IMR-90 (cell line): ENCODE data around the gene COLEC11. TPM values are rescaled to one million over a fixed set of nuclear protein-coding genes. Genes with fewer than 3 reads are reported as not detected.

ENCODE experiments used
- ATAC-seq: fragments of 200-7000 bp; cut with Tn5 transposase; 2 replicates; pipeline ENCODE4 v1.9.1; 2020; ENCODE audit warnings: low read depth, mild to moderate bottlenecking, moderate library complexity
- BruUV-seq: library from RNA; stranded (reverse); fragments of 400-500 nt; replicated peaks from 2 replicates; lab custom pipeline; 2021; lab: Mats Ljungman, UMichigan
- CTCF ChIA-PET: fragments of 300-600 bp; formaldehyde crosslinking; extraction: SDS; loops from one replicate; lab custom pipeline; 2021; ENCODE audit warnings: antibody characterized with exemption; lab: Yijun Ruan, JAX
- POLR2A ChIA-PET: fragments of 300-600 bp; sonication (Branson Sonifier 250); formaldehyde crosslinking; loops from one replicate; lab custom pipeline; 2022; ENCODE audit warnings: antibody characterized with exemption; ENCODE audit not compliant: unreplicated experiment; lab: Charles Lee
- DNase-seq: peaks from one replicate; pipeline ENCODE4 v3.0.0; 2013
- H2AFZ ChIP-seq: replicated peaks from 2 replicates; pipeline ENCODE3; 2013; ENCODE audit warnings: low read length, mild to moderate bottlenecking; ENCODE audit not compliant: poor library complexity
- H2AK5ac ChIP-seq: 2 replicates; pipeline ENCODE4 v1.6.1; 2013; ENCODE audit warnings: low read depth, low read length, inconsistent platforms
- H2AK9ac ChIP-seq: replicated peaks from 2 replicates; pipeline ENCODE3; 2013; ENCODE audit warnings: mild to moderate bottlenecking, low read depth, low read length, moderate library complexity; ENCODE audit not compliant: poor library complexity
- H2BK120ac ChIP-seq: 2 replicates; pipeline ENCODE4 v1.6.1; 2013; ENCODE audit warnings: low read depth, low read length, inconsistent platforms
- H2BK15ac ChIP-seq: 3 replicates; pipeline ENCODE4 v1.6.1; 2013; ENCODE audit warnings: low read depth, low read length, inconsistent platforms
- H2BK20ac ChIP-seq: 2 replicates; pipeline ENCODE4 v1.6.1; 2013; ENCODE audit warnings: low read depth, mild to moderate bottlenecking, inconsistent platforms, low read length, moderate library complexity
- H2BK5ac ChIP-seq: 2 replicates; pipeline ENCODE4 v1.6.1; 2013; ENCODE audit warnings: mild to moderate bottlenecking, low read depth, low read length, inconsistent platforms; ENCODE audit not compliant: poor library complexity, severe bottlenecking
- H3K14ac ChIP-seq: replicated peaks from 2 replicates; pipeline ENCODE4 v1.6.1; 2013; ENCODE audit warnings: low read depth, low read length, inconsistent platforms
- H3K18ac ChIP-seq: 2 replicates; pipeline ENCODE4 v1.6.1; 2013; ENCODE audit warnings: low read depth, low read length, control low read depth
- H3K23ac ChIP-seq: 2 replicates; pipeline ENCODE4 v1.6.1; 2013; ENCODE audit warnings: low read depth, low read length, inconsistent platforms
- H3K27ac ChIP-seq: 2 replicates; pipeline ENCODE4 v1.5.1; 2013; ENCODE audit warnings: mild to moderate bottlenecking, control low read depth, low read length; ENCODE audit not compliant: insufficient read depth
- H3K27me3 ChIP-seq: 2 replicates; pipeline ENCODE4 v1.6.1; 2013; ENCODE audit warnings: low read length; ENCODE audit not compliant: control insufficient read depth, insufficient read depth
- H3K36me3 ChIP-seq: 2 replicates; pipeline ENCODE4 v1.6.1; 2013; ENCODE audit warnings: low read length, mixed read lengths; ENCODE audit not compliant: control insufficient read depth, insufficient read depth
- H3K4ac ChIP-seq: 2 replicates; pipeline ENCODE4 v1.6.1; 2013; ENCODE audit warnings: low read depth, low read length, inconsistent platforms
- H3K4me1 ChIP-seq: 2 replicates; pipeline ENCODE4 v1.6.1; 2013; ENCODE audit warnings: low read length, mixed read lengths; ENCODE audit not compliant: control insufficient read depth, insufficient read depth
- H3K4me2 ChIP-seq: 2 replicates; pipeline ENCODE4 v1.6.1; 2013; ENCODE audit warnings: low read depth, mild to moderate bottlenecking, control low read depth, low read length, moderate library complexity
- H3K4me3 ChIP-seq: 2 replicates; pipeline ENCODE4 v1.5.1; 2013; ENCODE audit warnings: low read depth, mild to moderate bottlenecking, control low read depth, low read length, moderate library complexity; ENCODE audit not compliant: insufficient read depth
- H3K56ac ChIP-seq: 2 replicates; pipeline ENCODE4 v1.6.1; 2013; ENCODE audit warnings: low read length, inconsistent platforms; ENCODE audit not compliant: insufficient read depth; ENCODE audit errors: extremely low read depth
- H3K79me1 ChIP-seq, 2 experiments: 2 replicates each; pipeline ENCODE4 v1.6.1; 2013; ENCODE audit warnings: low read length in 2 of 2, inconsistent platforms in 1 of 2, low read depth in 1 of 2
- H3K9ac ChIP-seq: 2 replicates; pipeline ENCODE4 v1.6.1; 2013; ENCODE audit warnings: low read depth, low read length, control low read depth
- H3K9me1 ChIP-seq: 2 replicates; pipeline ENCODE4 v1.6.1; 2013; ENCODE audit warnings: low read length, inconsistent platforms; ENCODE audit not compliant: insufficient read depth
- H3K9me3 ChIP-seq: 2 replicates; pipeline ENCODE4 v1.6.1; 2013; ENCODE audit warnings: low read length; ENCODE audit not compliant: control insufficient read depth, insufficient read depth
- H4K20me1 ChIP-seq: 2 replicates; pipeline ENCODE4 v1.6.1; 2013; ENCODE audit warnings: low read length, inconsistent platforms; ENCODE audit not compliant: insufficient read depth
- H4K5ac ChIP-seq: 2 replicates; pipeline ENCODE4 v1.6.1; 2013; ENCODE audit warnings: mild to moderate bottlenecking, low read depth, low read length, control low read depth
- H4K8ac ChIP-seq, 2 experiments: 2 replicates each; pipeline ENCODE4 v1.6.1; 2013; ENCODE audit warnings: low read depth in 2 of 2, low read length in 2 of 2, control low read depth in 1 of 2, inconsistent platforms in 1 of 2
- H4K91ac ChIP-seq: 2 replicates; pipeline ENCODE4 v1.6.1; 2013; ENCODE audit warnings: low read depth, low read length, inconsistent platforms; ENCODE audit not compliant: insufficient read depth
- CEBPB ChIP-seq: IDR thresholded peaks from 2 replicates; pipeline ENCODE4 v1.6.1; 2012; ENCODE audit warnings: low read depth, low read length, improper control_type of control experiment
- CHD1 ChIP-seq: IDR thresholded peaks from 2 replicates; pipeline ENCODE4 v1.6.1; 2012; ENCODE audit warnings: low read depth, low read length, improper control_type of control experiment
- CTCF ChIP-seq: conservative IDR thresholded peaks from 2 replicates; pipeline ENCODE4 v1.5.1; 2012; ENCODE audit warnings: mild to moderate bottlenecking, low read depth, low read length, improper control_type of control experiment
- FOS ChIP-seq: fragments of 150-350 bp; IDR thresholded peaks from 2 replicates; pipeline ENCODE4 v1.6.1; 2016; ENCODE audit warnings: low read depth, low read length
- MAZ ChIP-seq: IDR thresholded peaks from 2 replicates; pipeline ENCODE4 v1.6.1; 2012; ENCODE audit warnings: low read depth, mild to moderate bottlenecking, low read length, improper control_type of control experiment, moderate library complexity, borderline replicate concordance
- MXI1 ChIP-seq: IDR thresholded peaks from 2 replicates; pipeline ENCODE4 v1.6.1; 2012; ENCODE audit warnings: low read depth, mild to moderate bottlenecking, low read length, moderate library complexity, borderline replicate concordance
- NFE2L2 ChIP-seq: fragments of 150-350 bp; IDR thresholded peaks from 2 replicates; pipeline ENCODE4 v1.6.1; 2016; ENCODE audit warnings: low read depth, mild to moderate bottlenecking, low read length
- RAD21 ChIP-seq: IDR thresholded peaks from 2 replicates; pipeline ENCODE4 v1.6.1; 2012; ENCODE audit warnings: low read length, improper control_type of control experiment
- RCOR1 ChIP-seq: IDR thresholded peaks from 2 replicates; pipeline ENCODE4 v1.6.1; 2012; ENCODE audit warnings: mild to moderate bottlenecking, low read length, improper control_type of control experiment; ENCODE audit not compliant: insufficient replicate concordance
- RFX5 ChIP-seq: IDR thresholded peaks from 2 replicates; pipeline ENCODE4 v1.8.0; 2012; ENCODE audit warnings: low read depth, mild to moderate bottlenecking, low read length, moderate library complexity
- SMC3 ChIP-seq: fragments of 150-350 bp; IDR thresholded peaks from 2 replicates; pipeline ENCODE4 v1.6.1; 2016; ENCODE audit warnings: low read depth, mild to moderate bottlenecking, antibody characterized with exemption, low read length, moderate library complexity
- USF2 ChIP-seq: fragments of 150-350 bp; IDR thresholded peaks from 2 replicates; pipeline ENCODE4 v1.6.1; 2017; ENCODE audit warnings: mild to moderate bottlenecking, antibody characterized with exemption, low read length, low read depth
- WGBS, 2 experiments: methylation state at CpG; one replicate each; pipeline versions ENCODE4 v1.1.5 to v1.1.7; 2013; ENCODE audit warnings: missing lambda C conversion rate in 2 of 2; ENCODE audit not compliant: insufficient read length in 1 of 2; ENCODE audit errors: extremely low coverage in 2 of 2; 5-methylcytosine and 5-hydroxymethylcytosine counted together
- dilution Hi-C: fragments of 300-500 bp; cut with HindIII; formaldehyde crosslinking; loops from one replicate; pipeline ENCODE4 v1.14.3; 2018; ENCODE audit warnings: low sequenced_read_pairs; ENCODE audit not compliant: unreplicated experiment
- in situ Hi-C: fragments of 300-500 bp; cut with MboI; formaldehyde crosslinking; loops from 3 replicates; pipeline ENCODE4 v1.14.3; 2019; ENCODE audit warnings: low sequenced_read_pairs, inconsistent platforms, mixed read lengths
- intact Hi-C: fragments of 100-400 bp; cut with micrococcal nuclease; formaldehyde crosslinking; loops from 2 replicates; pipeline ENCODE4 v1.10.0; 2022
- polyA plus RNA-seq, 3 experiments: library from polyadenylated mRNA; depleted of rRNA; stranded (reverse); fragments of >200 nt; gene quantifications; 2 replicates each; pipeline ENCODE4 v1.2.3, GENCODE V29; 2012; ENCODE audit warnings: low replicate concordance in 1 of 3
- total RNA-seq: library from RNA; depleted of rRNA; stranded (reverse); fragments of >200 nt; gene quantifications from 2 replicates; pipeline ENCODE4 v1.2.3, GENCODE V29; 2012

The COLEC11 gene
- total and polyA plus RNA-seq, 2 of the 4 experiments (the other 2 are of a cell fraction): under 0.01 to 0.24 TPM

DNA sequence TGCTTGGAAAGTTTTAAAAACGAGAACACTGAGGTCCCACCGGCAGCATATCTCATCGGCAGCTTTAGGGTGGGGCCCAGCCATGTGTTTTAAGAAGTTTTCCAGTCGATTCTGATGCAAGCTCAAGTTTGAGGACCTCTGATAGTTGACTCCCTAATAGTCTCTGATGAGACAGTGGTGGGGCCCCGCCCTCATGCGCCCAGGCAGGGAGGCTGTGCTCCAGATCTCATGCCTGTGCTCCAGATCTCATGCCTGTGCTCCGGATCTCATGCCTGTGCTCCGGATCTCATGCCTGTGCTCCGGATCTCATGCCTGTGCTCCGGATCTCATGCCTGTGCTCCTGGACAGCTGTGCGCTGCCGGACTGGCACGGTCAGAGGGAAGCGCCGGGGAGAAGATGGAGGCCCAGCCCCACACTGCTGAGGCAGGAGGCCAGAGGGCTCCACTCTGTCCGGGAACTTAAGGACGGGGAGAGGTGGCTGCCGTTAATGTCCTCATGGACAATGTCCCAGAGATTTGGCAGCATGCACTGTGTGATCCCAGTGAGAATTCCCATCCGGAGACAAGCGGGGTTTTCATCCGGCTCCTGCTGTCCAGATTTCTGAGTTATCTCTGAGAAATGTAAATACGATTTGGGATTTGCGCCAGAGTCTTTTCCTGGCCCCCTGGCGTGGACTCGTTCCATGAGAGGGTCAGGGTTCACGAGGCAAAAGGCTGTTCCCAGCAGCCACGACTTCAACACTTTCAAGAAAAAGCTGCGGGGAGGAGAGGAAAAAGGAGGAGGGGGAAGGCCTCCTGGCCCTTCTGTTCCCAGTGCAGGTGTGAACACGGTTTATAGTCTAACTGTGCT lies 9.4 kb upstream of the COLEC11 start:
- Histone ChIP-seq H3K9ac (peak overlapping the region; percentile 79), H3K14ac (peak overlapping the region; percentile 72), H3K27me3 (no peaks in the 10 kb centered on the region), H4K20me1 (peaks cover 8% of the 10 kb centered on the region), H4K5ac (peak overlapping the region; percentile 85), H3K27ac (peak overlapping the region; percentile 82), H3K4me1 (peaks cover 21% of the 10 kb centered on the region), H3K4me2 (peak overlapping the region; percentile 64), H4K91ac (peak overlapping the region; percentile 92), H3K9me3 (no peaks in the 10 kb centered on the region), H3K18ac (peak overlapping the region; percentile 84), H3K23ac (peak overlapping the region; percentile 84), H3K36me3 (peaks cover 16% of the 10 kb centered on the region), H3K9me1 (peaks cover 12% of the 10 kb centered on the region), H3K56ac (peak overlapping the region; percentile 92), H2AK9ac (peak overlapping the region; percentile 19), H2BK5ac (peak overlapping the region; percentile 90), H3K4me3 (peak overlapping the region; percentile 20), H2BK20ac (peak overlapping the region; percentile 96), H2AK5ac (peak overlapping the region; percentile 77), H2BK15ac (peak overlapping the region; percentile 98; the same call in 2 of the 3 replicates), H3K4ac (peak overlapping the region; percentile 98), H3K79me1 (peaks cover 21 to 47% of the 10 kb centered on the region in 2 experiments), H2BK120ac (peak overlapping the region; percentile 91), H4K8ac (peak overlapping the region; percentile 85 to 99), H2AFZ (peak overlapping the region; percentile 92)
- ATAC-seq (peak; percentile 69), DNase-seq (peak; percentile 95)
- no peak for TF ChIP-seq SMC3
- no peak for TF ChIP-seq NFE2L2
- 0 out of 2 replicates have a peak, but pooled peaks have one; percentile 63 for TF ChIP-seq CHD1
- peak; percentile 63; the same call in 1 of the 2 replicates for TF ChIP-seq FOS
- no peak for TF ChIP-seq RAD21
- TF ChIP-seq RCOR1: peak; percentile 71
- peak; percentile 18; the same call in 1 of the 2 replicates for TF ChIP-seq CEBPB
- TF ChIP-seq MXI1: peak; percentile 68; the same call in 1 of the 2 replicates
- TF ChIP-seq USF2: no peak
- TF ChIP-seq MAZ: no peak; the same call in 1 of the 2 replicates
- no peak for TF ChIP-seq RFX5
- no peak for TF ChIP-seq CTCF
- intact Hi-C loops: loop anchor here (2.0 kb wide), 1 partner anchor 65 kb away; no protein-coding TSS in a partner anchor
- ChIA-PET CTCF (no interaction called here), POLR2A (interaction anchor here (0.6 to 1.0 kb wide), 2 partner anchors 10 to 35 kb away, joined by 3 to 4 read pairs; no protein-coding TSS in a partner anchor)
- no TSS peak for BruUV-seq
- in situ Hi-C loops: no loop called here
- dilution Hi-C loops: no loop called here
- WGBS, 2 experiments: 11% methylated on average over 9 of the region's 29 CpGs; no CpG with 5 or more reads in 1 of the 2 experiments
